Glomerular visceral epithelial cell (primary cell): ENCODE measurements around the gene PDZD2.

ENCODE experiments used
- DNase-seq: peaks from one replicate; pipeline ENCODE4 v3.0.0-alpha.2; 2016; ENCODE audit errors: extremely low spot score

PDZD2 gene

DNA sequence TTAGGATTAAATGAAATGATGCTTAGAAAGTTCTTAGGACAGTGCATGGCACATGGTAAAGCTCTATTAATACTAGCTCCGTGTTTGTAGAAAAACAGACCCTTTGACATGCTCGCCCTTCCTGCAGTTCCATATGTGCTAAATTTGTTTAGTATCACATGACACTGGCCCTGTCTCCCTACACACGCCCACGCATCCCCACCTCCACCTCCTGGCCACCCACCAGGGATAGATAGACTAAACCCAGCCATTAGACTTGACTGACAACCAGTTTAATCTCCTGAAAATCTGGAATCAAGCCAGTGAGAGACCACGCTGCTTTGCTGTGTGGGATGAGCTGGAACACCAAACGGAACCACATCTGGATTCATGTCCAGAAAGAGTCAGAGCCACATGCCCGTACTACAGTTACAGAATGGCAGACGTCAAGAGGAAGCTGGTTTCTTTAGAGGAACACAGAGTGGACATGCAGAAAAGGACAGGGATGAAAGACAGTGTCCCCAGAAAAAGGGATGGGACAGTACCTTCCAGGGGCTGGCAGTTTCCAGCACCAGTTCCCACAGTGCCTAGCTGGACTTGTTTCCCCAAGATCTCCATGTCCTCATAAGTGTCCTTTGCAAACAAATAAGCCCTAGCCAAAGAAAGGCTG, 186.1 kb downstream of the PDZD2 start:
- DNase-seq = no peak

DNA sequence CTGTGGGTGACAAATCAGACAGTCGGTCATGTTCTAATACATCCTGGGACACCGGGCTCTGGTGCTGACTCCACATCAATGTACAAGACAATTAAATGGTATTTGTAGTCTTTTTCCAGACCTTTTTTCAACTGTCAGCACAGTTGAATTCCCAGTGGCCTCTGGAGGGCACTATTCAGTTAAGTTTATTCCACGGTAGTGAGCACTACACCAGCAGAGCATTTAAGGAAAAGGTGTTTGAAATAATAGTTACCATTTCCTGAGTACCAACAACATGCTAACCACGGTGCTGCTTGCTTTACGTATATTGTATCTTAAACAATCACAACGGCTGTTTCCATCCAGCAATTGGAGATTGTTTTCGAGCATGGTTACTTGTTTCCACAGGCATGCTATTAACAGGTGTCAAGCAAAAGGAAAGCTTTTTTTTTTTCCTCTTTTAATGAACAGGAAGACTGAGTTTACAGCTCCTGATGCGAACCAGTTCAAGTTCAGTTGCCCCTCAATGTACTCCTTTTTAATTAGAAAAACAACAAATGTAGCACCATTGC, 186.7 kb downstream of the PDZD2 start:
- peak; percentile 75 for DNase-seq

DNA sequence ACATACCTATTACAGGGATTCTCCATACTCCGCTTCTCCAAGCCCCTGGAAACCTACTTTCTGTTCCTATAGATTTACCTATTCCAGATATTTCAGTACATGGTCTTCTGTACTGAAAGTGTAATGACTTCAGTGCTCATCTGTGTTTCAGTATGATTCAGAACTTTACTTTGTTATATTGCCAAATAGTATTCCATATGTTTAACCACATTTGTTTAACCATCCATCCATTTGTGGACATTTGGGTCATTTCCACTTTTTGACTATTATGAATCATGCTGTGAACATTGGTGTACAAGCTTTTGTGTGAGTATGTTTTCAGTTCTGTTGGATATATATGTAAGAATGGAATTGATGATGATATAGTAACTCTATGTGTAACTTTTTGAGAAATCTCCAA, 188.9 kb downstream of the PDZD2 start:
- DNase-seq = peak; percentile 62

DNA sequence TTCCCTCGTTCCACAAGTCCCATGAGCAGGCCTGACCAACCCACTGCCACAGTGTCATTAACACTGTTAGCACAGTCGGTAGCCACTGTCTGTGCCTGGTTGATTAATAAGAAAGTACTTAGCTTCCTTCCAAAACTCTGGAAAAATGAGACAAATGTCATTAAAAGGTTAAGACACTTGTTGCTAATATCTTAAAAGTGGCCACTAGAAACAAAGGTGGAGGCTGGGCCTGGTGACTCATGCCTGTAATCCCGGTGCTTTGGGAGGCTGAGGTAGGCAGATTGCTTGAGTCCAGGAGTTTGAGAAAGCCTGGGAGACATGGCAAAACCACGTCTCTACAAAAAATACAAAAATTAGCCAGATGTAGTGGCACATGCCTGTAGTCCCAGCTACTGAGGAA, 194.0 kb downstream of the PDZD2 start:
- peak; percentile 37 for DNase-seq

DNA sequence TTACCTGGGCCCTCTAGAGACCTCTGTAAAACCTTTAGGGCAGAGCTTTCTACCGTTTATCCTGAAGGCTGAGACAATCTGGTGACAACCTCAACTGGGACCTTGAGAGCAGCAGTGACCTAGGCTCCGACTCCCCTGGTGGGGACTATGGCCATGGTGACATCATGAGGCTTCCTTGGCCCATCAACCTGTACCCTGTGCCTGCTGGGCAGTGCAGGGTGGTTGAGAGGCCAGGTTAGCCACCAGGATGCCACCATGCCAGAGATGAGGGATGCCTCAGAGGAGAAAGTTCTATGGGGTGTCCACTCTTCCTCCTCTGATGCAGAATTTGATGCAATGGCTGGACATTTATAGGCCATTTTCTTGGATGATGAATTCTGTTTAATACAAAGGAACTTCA, 194.8 kb downstream of the PDZD2 start:
- no peak for DNase-seq

DNA sequence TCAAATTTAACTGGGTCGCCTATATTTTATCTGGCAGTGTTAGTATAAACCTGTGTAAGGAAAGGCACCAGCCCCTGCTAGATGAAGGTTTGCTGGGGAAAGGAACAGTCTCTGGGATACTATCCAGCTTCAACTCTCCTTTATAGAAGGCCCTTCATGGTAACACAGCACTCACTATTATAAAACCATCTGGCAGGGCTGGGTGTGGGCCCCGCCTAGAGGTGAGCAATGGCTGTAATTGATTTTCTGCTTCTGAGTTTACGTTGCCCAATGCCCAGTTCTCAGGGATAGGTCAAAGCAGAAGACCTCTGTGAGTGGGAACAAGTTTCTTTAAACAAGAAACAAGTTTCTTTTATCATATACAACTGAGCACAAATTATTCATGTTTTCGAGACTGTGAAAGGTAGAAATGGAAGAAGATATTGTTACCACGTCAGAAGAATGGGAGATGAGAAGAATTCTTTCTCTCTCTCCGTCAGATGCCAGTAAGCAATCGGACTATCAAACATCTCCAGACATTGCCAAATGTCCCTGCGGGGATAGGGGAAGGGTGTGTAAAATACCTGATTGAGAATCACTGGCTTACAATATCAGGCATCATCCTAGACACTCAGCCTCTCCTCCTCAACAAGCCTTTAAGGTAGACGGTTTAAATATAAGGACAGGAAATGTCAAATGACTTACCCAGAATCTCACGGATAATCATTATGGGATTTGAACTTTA, 205.9 kb downstream of the PDZD2 start:
- DNase-seq = no peak

DNA sequence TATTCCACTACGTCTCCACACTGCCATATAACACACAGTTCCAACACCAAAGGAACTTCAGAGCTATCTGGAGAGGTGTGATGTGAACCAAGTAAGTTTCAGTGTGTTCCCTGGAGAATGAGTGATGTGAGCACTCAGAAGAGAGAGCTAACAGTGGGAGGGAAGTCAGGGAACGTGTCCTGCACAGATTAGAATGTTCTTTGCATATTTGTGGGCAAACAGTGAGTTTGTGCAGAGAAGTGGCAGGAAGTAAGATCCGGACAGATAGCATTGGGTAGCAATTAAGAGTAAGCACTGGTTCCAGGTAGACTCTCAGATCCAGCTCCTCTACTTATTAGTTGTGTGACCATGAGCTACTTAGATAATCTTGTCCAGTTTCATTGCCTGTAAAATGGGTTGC, 206.4 kb downstream of the PDZD2 start:
- DNase-seq = no peak

DNA sequence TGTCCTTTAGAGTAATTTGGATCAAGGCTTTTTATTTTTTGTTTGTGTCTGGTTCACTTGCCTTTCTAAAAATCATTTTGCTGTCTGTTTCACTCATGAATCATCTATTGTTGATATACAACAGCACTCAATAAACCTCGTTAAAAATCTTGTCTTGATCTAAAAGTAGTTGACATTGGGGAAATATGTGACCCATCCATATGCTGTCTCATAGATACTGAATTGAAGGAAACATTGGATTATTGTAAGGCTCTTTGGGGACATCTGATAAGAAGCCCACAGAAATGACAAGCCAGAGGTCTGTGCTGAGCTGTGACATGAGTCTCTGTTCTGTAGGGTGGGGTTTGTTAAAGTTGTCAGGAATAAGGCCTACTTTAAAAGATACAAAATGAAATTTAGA, 208.0 kb downstream of the PDZD2 start:
- no peak for DNase-seq

DNA sequence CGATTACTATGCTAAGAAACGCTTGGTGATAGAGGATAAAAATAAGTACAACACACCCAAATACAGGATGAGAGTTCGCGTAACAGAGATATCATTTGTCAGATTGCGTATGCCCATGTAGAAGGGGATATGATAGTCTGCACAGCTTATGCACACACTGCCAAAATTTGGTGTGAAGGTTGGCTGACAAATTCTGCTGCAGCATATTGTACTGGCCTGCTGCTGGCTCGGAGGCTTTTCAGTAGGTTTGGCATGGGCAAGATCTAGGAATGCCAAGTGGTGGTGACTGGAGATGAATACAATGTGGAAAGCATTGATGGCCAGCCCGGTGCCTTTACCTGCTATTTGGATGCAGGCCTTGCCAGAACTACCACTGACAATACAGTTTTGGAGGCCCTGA, 208.4 kb downstream of the PDZD2 start:
- no peak for DNase-seq

DNA sequence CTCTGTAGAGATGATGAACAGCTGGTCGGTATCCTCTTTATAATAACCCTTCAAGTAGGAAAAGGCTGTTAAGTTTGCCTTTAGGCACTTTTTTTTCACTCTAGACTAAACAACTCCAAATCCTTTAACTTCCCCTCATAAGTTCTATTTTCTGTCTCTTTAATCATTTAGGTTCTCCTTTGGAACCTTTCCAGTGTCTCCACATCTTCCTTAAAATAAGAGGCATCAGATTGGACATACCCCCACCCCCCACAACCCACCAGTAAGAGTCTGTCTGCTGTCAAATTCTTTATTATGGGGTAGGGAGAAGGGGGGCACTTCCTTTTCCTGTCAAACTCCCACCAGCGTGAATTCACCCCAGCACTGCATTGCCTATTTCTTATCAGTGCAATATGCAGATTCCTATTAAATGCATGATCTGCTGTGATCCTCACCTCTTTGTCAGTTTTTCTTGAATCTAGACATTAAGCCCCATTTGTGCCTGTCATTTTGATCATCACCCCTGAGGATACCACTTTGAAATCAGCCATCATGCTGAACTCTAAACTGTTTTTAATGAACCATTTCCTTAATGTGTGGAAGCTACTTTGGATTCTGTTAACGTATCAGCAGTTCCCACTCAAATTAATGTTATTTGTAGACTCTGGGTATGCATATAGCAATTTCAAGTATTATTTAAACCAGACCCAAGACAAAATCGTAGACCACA, 212.2 kb downstream of the PDZD2 start:
- no peak for DNase-seq

DNA sequence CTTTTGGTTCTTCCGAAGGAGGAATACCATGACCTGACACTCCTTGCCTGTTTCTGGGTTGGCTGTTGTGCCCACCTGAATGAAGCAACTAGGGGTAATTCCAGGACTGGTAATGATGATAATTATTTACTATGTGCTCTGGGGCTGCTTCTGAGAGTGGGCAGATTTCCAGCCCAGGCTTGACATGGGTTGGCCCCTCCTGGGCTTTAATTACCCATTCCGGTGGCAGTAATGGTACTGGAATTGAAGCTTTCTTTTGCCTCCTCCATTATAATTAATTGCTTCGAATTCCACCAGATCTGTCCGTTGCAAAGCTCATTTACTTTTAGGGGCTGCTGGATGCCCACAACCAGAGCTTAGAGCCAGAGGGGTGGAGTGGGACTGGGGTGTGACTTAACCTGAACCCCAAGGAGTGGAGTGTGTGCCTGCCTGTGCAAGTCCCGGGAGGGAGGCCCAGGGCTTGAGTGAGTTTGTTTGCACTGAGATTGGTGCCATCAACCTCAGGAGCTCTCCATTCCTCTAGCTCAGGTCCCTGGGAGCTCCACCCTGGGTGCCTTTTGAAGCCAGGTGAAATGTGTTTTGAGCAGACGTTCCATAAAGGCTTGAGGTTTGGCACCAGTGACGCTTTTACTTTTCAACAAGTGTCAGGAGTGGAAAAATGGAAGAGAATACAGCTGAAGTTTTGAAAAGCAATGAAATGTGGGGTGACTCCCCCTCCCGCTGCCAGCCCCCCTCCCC, 214.6 kb downstream of the PDZD2 start:
- peak; percentile 9 for DNase-seq

DNA sequence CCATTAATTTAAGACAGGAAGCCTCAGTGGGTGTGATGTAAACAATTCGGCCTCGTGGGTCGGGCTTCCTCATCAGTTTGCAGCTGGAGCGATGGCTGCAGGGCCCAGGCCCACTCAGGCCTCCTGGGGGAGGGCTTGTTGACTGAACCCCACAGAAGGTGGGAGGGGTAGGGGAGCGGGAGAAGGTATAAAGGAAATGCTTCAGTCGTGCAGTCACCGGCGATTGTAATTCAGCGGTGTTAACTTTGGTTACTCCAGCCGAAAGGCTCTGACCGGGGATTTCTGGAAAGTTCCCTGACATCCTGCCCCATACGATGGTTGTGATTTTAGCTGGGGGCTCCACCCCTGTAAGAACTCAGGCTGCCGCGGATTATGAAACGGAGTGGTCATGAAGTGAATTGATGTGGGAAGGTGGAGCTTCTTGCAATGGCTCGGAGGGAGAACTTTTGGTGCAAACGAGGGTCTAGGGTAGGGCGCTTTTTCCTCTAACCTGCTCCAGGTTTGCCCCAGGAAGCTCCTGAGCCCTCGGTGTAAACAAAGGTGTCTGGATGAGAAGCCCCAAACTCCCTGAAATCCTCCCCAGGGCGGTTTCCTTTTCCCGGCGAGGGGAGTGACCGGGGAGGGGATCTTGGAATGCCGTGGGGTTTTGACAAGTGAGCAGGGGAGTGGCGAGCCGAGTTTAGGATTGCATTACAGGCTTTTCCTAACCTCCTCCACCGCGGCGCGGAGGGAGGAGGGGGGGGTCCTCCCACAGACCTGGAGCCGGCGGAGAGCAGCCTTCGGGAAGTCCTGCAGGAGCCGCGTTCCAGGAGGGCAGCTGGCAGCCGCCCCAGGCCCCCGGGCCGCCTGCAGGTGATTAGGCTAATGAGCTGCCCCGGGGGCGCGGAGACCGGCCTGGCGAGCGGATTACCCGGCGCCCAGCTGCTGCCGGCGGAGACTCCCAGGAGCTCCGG, 215.5 kb downstream of the PDZD2 start:
- peak; percentile 88 for DNase-seq

DNA sequence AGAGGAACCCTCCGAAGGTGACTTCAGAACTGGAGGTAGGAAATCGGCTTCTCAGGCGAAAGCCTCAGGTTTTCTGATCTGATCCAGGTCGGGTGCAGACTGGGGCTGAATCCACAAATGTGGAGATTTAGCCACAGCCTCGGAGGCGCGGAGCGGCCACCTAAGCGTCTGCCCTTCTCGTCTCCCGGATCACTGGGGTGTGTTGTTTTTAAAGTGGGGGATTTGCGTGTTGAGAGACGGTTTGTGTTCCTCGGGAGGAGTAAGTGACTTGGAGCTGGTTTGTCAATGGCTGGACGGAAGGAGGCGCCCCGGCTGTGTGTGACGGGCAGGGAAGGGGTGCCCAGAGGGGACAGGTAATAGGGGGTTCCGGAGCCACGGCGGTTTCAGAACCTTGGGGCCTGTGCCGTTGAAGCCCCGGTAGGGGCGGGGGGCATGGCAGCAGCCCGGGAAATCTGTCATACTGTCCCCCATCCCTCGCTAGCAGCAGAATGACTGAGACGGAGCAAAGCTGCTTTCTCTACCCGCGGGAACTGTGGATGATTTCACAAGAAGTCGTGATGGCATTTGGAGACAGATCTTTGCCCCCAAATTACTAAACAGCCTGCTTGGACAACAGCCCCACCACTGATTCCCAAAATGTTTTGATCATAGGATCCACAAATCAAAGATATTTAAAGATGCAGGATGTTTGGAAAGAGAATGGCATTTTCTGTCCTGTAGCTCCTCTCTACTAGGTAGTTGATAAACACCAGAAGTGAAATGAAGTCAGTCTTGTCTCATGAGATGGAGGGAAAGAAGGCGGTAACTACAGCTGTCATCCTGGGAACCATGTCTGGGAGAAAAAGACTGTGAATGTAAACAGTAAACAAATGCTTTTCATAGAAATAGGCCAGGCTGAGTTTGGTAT, 216.5 kb downstream of the PDZD2 start:
- DNase-seq = peak; percentile 53

DNA sequence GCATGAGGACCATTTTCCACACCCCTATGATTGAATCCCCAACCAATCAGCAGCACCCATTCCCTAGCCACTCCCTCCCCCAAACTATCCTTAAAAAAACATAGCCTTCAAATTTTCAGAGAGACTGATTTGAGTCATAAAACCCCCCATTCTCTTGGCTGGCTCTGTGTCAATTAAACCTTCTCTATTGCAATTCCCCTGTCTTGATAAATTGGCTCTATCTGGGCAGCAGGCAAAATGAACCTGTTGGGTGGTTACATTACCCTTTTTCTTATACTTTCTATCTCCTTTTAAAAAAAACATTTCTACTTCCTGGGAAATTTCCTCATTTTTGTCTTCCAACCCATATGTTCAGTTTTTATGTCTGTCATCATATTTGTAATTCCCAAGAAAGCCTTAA, 220.2 kb downstream of the PDZD2 start:
- no peak for DNase-seq

DNA sequence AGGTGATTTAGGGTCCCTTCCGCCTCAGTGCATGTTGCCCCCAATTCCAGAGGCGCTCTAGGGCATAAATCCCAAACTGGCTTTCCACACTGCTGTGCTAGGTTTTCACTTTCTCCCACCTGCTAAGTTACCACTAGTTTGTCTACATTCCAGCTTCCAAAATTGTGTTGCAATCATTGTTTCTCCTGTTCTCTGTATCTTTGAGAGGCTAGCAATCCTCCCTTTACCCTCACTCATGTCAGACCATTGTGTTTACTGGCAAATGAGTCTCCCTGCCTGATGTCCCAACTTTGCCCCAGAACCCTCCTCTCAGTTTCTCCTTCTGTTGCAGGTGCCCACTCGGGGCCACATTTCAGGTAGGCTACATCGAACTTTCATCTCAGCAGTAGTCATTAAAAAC, 221.3 kb downstream of the PDZD2 start:
- no peak for DNase-seq

DNA sequence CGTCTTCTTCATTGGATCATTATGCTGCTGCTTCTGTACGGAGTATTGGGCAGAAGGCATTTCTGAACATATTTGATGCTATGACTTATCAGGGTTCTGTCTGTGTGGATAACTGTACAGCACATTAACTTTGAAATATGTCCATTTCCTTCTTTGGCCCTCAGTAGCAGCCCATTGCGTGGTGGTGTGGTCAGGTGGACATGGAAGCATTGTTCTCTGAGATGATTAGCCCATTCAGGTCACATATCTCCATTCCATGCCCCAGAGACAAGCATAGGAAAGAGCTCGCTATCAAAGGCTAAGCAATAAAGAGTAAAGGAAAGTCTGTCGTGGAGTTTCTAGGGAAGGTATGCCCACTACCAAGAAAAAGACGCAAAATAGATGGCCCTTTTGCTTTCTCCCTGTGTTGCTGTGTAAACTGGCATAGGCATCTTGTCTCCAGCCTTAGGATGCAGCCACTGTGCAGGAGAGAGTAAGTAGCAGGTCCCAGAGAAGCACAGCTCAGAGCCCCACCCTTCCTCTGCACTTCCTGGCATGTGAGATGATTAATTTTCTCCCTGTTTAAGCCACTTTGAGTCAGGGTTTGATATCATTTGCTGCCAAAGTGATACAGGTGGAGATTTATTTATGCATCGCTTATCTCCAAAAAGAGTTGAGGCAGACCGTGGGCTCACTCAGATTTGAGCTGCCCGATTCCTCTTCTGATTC, 221.9 kb downstream of the PDZD2 start:
- no peak for DNase-seq

DNA sequence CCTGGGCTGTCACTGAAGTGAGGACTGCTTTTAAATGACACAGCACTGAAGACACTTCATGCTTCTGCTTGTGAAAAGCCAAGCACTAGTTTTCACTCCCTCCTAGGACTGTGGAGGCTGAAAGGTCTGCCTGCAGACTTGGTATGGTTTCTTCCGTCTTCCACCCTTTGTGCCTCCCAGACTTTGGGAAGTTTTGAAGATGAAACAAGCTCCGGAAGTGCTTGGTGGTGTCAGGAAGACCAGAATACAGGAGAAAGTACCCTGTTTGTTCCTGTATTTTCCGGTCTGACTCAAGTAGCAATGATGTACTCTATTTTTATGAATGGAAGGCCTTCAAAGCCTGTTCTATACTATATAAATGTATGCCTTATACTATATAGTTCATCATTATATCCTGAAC, 222.7 kb downstream of the PDZD2 start:
- no peak for DNase-seq

DNA sequence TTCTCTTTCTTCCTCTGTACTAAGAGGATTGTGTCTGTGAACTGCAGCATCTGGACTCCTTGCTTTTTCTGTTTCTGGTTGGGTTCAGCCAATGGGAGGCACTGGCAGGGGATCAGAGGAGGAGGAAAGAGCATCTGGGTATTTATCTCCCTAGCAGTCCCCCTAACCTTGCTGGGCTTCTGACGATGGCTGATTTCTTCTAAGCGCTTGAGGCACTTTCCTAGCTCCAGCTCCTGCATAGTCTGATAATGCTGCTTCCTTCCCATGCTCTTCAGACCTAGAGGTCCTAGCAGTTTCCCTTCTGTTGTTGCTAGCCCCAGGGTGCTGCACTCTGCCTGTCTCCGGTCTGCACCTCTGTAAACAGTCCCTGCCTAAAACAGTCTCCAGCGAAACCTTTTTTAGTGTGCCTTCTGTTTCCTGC, 225.1 kb downstream of the PDZD2 start:
- DNase-seq = no peak

DNA sequence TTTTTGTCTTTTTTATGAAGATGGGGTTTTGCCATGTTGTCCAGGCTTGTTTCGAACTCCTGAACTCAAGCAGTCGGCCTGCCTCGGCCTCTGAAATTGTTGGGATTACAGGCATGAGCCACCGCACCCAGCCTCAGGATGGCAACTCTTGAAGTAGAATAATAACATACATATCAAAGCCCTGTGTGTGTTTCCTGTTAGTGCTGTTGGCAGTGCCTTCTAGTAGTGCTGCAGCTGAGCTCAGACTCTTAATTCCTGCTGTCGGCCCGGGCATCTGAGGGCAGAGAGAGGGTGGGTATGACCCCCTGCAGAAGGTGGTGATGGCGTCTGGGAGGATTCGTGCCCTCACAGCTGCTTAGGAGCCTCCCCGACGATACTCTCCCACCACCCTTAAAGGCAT, 227.2 kb downstream of the PDZD2 start:
- no peak for DNase-seq
